Epidermal melanocyte (primary cell): ENCODE data around the gene ETS2.

ENCODE experiments used
- DNase-seq: peaks from one replicate; pipeline ENCODE4 v3.0.0; 2011; ENCODE audit warnings: low spot score; ENCODE audit not compliant: insufficient read length

Gene ETS2

GRCh38 chr21:38800924-38801744 lies 4.6 kb upstream of the ETS2 start:
- no peak for DNase-seq

GRCh38 chr21:38802050-38803026 lies 3.4 kb upstream of the ETS2 start:
- DNase-seq: no peak

GRCh38 chr21:38803075-38803660 lies 2.6 kb upstream of the ETS2 start:
- no peak for DNase-seq

- no peak for DNase-seq
Observed at GRCh38 chr21:38804030-38804788, 1.5 kb upstream of the ETS2 start.

- no peak for DNase-seq
Observed at GRCh38 chr21:38804789-38805327, 871 bp upstream of the ETS2 start.

GRCh38 chr21:38806153-38806941 lies 618 bp downstream of the ETS2 start:
- DNase-seq: no peak

- no peak for DNase-seq
Observed at GRCh38 chr21:38806942-38807284, 1.2 kb downstream of the ETS2 start.

- DNase-seq: no peak
Observed at GRCh38 chr21:38807441-38807871, 1.7 kb downstream of the ETS2 start.

- DNase-seq: no peak
Observed at GRCh38 chr21:38807986-38808385, 2.3 kb downstream of the ETS2 start.

GRCh38 chr21:38809198-38809878 lies 3.6 kb downstream of the ETS2 start:
- no peak for DNase-seq

GRCh38 chr21:38810034-38810825 lies 4.5 kb downstream of the ETS2 start:
- no peak for DNase-seq

- no peak for DNase-seq
Observed at GRCh38 chr21:38810826-38811164, 5.1 kb downstream of the ETS2 start.

- DNase-seq: no peak
Observed at GRCh38 chr21:38811257-38811656, 5.5 kb downstream of the ETS2 start.

- no peak for DNase-seq
Observed at GRCh38 chr21:38813143-38813542, 7.4 kb downstream of the ETS2 start.

GRCh38 chr21:38813547-38813946 lies 7.8 kb downstream of the ETS2 start:
- DNase-seq: no peak

GRCh38 chr21:38814126-38815059 lies 8.7 kb downstream of the ETS2 start:
- no peak for DNase-seq

- DNase-seq: no peak
Observed at GRCh38 chr21:38815060-38815405, 9.3 kb downstream of the ETS2 start.
